HG03039 (cell line): Measurements from ENCODE around the gene SOCS6.
A peak's percentile ranks its signal among the peaks of the same experiment; 100 is the strongest.

ENCODE experiments used
- ATAC-seq: cut with Tn5 transposase; IDR thresholded peaks from one replicate; pipeline ENCODE4 v1.9.1; 2021; ENCODE audit warnings: mild to moderate bottlenecking, moderate library complexity; ENCODE audit not compliant: unreplicated experiment

The SOCS6 gene

DNA sequence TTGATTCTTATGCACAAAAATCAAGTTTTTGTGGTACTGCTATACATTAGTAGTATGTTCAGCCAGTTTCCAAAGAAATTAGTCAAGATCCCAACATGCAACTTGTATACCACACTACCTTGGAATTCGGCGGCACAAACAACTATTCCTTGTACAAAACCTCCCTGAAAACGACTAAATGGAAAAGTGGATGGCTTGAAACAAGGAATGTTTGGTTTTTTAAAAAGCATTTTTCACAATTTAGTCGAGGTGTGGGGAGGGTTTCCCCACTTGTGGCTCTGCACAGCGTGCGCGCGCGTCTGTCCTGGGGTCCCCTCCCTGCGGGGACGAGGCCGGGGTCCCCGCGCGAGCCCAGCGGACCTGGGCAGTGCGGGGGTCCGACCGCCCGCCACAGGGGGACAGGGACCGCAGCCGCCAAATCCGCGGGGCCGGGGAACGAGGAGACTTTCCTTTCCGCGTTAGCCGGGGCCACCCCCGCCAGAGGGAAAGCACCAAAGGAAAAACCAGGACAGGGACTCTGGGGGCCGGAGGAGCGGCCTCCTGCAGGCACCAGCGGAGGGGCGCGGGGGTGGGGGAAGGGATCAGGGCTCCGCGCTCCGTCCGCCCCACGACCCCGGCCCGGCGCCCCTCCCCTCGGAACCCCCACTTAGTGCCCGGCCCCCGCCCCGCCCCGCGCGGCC is 534 bp upstream of the SOCS6 start:
- ATAC-seq: peak; percentile 23

DNA sequence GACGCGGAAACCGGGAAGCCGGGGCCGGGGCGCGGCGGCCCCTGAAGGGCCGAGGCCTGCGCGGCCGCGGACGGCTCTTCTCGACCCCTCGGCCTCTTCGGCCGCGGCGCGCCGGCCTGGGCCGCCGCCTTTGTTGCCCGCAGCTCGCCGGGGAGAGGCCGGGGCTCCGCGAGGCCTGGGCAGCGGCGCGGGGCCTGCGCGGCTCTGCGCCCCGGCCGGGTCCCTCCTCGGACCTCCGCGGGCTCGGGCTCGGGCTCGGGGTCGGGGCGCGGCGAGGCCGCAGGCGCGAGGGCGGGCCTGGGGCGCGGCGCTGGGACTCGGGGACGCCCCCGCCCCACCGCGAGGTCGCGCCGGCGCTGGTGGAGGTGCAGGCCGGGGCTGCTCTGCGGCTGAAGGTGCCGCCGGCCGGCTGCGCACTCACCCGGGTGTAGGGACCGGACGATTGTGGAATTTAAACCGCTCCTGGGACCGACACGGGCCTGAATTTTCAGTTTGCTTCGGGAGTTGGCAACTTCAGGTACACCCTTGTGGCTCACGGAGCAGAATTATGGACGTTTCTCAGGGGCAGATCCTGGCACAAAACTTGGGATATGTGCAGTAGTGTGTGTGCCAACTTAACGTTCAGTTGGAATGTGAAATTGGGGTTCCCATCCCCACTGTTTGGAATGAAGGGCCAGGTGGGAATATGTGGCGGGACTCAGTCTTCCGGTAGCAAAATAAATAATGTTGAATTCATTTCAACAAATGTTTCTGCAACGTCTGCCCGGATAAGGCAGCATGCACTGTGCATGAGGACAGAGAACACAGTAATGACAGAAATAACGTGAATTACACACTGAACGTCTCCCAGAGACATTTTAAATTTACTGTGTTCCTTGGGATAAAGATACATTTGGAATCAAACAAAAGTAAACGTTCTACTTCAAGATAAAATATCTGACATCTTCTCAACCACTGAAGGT is 787 bp downstream of the SOCS6 start:
- ATAC-seq: peak; percentile 44

DNA sequence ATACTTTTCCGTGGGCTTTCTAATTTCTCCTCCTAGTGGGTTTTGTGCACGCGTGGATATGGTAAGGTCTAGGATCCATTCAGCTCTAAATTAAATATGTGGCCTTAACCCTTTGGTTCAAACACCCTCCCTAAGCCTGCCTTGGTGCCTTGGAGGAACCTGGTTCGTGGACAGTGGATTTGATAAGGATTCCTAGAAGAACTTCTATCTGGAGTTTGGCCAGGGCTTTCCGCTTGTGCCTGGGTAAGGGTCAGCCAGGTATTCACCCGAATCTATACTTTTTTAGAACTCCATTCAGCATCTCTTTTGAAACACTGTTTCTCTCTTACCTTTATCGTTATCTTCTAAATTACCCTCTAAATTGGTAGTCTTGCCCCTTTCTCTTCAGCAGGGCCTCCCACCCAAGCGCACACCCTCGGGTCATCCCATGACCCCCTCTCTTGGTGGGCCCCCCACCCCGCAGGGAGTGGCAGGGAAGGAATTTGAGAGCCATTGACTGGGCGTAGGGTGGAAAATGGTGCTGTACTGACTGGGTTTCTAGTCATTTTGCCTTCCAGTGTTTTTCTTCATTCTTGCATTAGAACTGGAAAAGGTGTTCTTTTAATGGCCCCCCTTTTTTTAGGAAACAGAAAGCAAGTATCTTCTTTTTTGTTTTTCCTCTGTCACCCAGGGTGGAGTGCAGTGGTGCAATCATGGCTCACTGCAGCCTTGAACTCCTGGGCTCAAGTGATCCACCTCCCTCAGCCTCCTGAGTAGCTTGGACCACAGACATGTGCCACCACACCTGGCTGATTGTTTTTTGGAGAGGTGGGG is 1.8 kb downstream of the SOCS6 start:
- ATAC-seq: no peak

DNA sequence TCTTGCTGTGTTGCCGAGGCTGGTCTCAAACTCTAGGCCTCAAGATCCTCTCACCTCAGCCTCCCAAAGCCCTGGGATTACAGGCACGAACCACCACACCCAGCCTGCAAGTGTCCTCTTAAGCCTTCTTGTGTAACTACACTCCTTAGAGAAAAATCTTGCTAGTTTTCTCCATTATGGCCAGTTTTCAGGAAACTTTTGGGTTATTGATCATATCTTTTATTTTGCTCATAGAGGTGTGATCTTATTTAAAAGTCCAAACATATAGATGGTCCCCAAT is 2.4 kb downstream of the SOCS6 start:
- ATAC-seq: no peak

DNA sequence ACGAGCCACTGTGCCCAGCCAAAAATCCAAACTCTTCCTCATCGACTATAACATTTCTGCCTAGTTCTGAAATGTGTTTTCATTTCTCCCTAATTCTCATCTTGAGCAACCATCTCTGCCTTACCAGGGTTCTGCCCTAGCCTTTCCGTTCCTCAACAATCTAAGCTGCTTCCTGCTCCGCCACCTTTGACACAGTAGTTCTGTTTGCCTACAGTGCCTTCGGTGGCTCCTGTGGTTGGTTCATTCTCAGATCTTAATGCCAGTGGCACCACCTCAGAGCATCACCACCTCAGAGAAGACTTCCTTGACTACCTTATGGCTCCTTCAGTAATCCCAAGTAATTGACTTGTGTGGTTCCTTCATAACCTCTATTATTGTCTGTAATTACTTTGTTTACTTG is 3.8 kb downstream of the SOCS6 start:
- ATAC-seq: no peak

DNA sequence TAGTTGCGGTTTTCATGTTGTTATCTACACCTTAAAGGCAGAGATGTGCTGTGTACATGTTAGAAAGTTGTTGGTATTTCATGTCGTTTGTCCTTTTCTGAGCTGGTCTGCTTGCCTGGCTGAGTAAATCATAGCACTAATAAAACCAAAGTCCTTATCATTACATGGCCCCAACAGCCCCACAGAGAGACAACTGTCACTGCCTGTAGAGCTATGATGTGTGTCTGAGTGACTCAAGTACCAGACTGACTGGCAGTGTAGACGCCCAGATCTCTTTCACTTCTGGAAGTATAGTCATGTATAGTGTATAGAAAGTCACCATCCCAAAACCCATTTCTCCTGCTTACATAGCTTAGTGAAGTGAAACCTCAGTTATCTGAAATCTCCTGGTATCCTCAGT is 4.3 kb downstream of the SOCS6 start:
- no peak for ATAC-seq

DNA sequence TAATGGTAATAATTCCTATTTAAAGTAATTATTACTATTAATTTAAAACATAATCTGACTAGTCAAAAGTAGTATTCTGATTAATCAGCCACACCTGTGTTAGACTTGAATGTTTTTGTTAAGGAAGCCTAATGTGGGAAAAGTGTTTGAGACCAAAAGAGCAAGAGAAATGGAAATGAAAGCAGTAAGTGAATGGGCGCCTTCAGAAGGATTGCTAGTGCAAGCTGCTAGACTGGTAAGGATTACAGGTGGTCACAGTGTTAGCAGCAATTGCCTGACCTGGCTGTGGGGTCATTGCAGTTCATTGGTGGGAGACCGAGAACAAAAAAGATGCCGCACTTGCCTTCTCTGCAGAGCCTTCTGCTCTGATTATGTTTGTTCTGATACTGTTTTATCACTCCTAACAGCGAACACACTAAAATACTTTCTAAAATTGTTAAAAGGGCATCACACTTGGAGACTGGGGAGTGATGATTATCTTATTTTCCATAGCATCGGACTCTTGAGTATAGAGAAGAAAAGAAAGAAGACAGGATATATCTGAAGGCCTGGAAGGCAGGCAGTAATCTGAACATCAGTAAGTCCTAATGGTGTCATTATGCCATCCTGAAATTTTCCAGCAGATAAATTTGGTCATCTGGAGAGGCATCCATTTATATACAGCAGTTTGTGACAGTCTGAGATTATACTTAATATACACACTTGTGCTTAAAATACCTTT is 5.8 kb downstream of the SOCS6 start:
- ATAC-seq: no peak

DNA sequence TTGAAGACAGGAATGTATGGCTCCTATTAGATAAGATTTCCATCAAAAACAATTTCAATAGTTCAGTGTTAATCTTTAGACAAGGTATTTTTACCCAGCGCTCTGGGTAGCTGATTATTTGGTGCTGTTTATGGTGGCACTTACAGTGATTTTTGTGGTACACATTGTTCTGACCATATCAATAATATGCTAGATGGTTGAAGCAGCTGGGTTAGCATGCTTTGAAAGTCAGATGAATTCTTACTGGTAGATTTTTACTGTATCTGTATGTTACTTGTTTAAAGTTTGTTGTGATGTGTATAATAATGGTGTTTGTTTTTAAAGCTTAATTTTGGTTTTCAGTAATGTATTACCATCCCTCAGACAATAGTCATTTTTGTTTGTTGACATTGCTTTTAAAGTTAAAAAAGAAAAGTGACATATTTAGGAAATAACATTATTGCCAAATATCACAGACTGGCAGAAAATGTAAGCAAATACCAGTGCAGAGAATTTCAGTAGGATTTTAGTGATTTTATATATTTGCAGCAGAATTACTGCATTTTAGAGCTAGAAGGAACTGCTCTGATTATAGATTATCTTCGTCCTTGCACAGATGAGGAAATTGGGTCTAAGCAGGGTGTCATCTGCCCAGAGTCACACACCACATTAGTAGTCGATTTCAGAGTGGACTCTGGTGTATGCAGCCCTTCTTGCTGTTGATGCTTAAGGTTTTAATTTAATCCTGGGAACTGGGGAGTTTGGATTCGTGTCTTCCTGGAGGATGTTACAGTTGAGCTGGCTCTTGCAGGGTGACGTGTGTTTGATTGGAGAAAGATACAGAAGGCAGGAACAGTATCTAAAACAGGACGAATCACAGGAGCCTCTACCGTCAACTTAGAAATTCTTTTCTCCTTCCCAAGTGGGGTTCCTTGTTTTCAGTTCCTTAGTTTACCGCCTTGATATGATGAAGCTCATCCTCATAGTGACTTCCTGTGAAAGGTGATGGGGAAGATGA is 6.6 kb downstream of the SOCS6 start:
- ATAC-seq: no peak

DNA sequence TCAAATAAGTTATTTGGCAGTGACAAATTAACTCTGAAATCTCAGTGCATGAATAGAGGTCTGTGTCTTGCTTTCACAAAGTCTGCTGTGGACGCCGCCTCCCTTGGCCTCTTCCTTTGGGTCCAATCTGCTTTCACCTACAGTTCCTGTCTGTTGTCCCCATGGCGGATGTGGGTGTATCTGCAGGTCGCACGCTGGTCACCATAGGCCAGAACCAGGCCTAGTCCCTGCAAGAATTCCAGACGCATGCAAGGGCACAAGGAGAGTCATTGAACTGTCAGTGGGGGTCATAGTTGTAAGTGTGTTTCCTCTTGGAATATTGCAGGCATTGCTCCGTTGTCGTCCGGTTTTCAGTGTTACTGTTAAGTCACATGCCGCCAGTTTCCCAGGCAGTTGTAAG is 7.4 kb downstream of the SOCS6 start:
- ATAC-seq: no peak

DNA sequence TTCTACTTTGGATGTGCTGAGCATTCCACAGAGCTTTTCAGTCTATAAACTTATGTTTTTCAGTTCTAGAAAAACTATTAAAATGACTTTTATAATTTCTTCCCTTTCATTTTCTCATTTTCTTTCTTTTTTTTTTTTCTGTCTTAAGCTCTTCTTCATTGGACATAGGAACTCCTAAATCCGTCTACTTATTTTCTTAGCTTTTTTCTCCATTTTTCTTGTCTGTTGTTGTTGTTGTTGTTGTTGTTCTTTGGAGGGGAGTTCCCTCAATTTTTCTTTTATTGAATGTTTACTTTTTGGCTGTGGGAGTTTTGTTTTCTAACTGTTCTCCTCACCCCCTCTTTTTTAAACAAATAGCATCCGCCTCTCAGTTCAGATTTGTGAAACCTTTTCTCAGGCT is 7.9 kb downstream of the SOCS6 start:
- no peak for ATAC-seq

DNA sequence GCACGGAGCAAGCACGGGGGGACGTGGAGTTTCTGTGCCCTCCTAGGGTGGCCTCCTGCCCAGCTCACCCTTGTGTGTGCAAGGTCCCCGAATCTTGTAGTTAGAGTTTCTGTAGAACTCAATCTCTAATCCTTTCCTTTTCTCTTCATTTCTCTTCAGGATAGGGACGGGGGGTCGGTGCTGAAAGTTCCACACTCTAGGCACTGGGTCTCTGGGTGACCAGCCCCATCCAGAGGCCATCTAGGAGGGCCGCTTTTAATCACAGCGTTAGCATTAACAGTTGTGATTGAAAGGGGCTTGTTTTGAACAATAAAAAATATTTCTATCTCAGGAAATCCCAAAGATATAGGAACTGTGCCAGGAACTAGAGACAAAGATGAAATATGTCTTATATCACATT is 10.5 kb downstream of the SOCS6 start:
- no peak for ATAC-seq

DNA sequence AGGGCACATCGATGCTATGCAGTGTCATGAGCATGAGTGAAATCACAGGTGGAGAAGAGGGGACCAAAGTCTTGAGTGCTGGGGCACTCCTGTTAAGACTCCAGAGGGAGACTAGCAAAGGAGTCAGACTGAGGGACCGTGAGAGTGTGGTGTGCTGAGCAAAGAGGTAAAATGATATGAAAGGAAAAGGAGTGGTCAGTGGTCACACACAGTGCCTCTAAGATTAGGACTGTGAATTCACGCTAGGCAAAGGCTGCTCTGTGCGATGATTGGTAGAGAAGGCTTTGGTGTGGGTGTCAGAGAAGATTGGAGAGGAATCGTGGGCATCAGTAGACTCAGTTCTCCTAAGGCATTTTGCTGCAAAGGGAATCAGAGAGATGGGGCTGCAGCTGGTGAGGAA is 12.8 kb downstream of the SOCS6 start:
- ATAC-seq: no peak

DNA sequence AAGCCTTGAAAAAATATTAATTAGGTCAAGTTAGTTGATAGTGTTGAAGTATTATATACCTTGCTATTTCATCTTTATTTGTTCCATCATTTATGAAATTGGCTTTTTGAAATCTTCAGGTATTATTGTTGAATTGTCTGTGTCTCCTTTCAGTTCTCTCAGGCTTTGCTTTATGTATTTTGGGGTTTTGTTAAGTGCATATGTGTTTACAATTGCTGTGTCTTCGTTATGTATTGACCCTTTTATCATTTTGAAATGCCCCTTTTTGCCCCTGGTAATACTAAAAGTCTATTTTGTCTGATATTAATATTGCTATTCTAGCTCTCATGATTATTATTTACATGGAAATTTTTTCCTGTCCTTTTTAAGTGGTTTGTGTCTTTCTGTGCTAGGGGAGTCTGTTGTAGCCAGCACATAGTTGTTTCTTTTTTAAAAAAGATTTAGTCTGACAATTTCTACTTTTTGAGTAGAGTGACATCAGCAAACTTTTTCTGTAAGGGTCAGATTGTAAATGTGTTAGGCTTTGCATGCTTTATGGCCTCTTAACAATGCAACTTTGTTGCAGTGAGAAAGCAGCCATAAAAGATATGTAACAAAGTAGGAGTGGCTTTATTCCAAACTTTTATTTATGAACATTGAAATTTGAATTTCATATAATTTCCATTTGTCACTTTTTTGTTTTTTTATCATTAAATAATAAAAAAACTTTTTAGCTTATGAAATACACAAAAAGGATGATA is 19.9 kb downstream of the SOCS6 start:
- no peak for ATAC-seq

DNA sequence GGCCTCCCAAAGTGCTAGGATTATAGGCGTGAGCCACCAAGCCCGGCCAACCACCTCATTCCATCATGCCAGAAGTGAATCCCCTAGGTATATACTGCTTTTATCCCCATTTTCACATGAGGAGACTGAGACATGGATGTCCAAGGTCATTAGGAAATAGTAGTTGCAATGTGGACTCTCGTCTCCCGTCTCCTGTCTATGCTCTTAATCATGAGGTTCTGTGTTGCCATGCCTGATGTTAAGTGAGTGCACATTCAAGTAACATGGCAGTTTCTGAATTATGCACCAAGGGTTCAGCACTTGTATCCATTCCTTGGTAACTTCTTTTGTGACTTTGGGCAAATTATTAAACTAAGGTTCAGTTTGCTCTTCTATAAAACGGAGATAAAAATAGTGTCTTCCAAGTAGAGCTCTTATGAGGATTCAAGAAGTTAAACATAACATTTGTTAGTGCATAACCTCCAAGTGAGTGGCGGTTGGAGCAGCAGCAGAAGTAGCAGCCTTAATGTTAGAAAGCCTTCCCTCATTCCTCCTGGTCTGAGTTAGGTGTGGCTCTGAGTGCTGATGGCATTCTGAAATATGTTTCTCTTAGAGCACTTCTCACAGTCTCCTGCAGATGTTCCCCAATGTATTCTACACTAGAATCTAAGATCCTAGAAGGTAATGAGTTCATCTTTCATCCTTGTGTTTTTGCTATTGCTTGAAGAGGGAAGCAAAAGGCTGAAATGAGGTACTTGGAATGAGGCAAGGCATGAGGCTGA is 21.9 kb downstream of the SOCS6 start:
- no peak for ATAC-seq

DNA sequence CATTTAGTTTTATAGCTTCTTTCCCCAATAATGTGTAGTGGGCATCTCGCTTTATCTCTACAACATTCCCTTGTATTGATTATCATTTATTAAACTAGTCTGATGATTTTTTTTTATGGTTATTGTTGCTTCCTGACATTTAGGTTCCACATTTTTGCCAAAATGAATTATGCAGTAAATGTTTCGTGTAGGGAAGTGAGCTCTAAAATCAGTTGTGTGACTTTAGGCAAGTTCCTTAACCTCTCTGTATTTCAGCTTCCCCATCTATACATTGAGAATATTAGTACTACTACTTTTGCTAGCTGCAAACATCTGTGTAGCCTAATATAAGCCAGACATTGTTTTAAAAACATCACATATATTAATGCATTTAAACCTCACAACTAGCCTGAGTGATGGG is 22.9 kb downstream of the SOCS6 start:
- ATAC-seq: no peak

DNA sequence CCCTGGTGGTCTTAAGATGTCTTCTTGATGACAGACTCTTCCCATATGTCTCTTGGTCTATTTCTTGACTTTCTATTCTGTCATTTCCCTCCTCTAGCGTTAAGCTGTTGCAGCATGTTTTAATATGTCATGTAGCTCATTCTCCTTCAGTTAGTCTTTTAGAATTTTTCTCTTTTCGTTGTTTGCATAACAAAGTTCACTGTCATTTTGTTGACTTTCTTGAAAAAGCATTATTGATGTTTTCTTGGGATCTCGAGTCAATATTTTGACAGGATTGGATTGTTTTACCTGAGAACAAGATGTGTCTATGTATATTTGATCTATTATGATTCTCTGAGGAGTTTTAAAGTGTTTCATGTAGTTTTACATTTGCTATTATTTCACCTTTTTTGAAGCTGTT is 24.8 kb downstream of the SOCS6 start:
- no peak for ATAC-seq

DNA sequence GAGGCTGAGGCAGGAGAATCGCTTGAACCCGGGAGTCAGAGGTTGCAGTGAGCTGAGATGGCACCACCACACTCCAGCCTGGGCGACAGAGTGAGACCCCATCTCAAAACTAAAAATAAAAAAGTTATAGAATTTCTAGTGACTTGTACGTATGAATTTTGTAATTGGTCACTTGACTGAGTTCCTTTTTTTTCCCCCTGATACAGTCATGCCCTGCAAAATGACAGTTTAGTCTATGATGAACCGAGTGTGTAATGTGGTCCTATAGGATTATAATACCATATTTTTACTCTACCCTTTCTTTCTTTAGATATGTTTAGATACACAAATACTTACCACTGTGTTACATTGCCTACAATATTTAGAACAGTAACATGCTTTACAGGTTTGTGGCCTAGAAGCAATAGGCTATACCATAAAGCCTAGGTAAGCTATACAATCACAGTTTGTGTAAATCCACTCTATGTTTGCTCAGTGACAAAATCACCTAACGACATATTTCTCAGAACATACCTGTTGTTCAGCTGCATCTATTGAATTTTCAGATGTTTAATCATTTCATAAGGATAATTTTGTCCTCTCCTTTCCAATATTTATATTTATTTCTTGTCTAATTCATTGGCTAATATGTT is 25.4 kb downstream of the SOCS6 start:
- no peak for ATAC-seq

DNA sequence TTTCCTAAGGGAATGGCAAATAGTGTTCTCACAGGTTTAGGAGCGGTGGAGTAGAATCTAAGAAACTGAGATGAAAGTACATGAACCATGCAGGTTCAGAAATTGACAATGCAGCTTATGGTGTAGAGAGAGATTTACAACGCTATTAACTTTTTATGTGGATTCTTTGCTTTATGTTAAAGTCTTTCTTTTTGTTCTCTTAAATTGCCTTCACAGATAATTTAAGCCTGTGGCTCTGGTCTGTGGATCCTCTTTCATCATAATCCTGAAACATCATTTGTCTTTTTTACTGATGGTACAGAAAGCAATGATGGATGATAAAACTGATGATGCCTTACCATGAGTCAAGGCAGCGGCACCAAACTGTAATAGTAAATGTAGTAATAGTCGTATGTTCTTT is 30.3 kb downstream of the SOCS6 start:
- no peak for ATAC-seq
